HUES6 (cell line): ENCODE data around the gene FNBP1.
"Not testable (repeated sequence)": the region's sequence is repeated elsewhere in the genome, so short reads cannot be mapped to it uniquely, and the experiment has no call there.

Experiments used
- H3K27ac ChIP-seq: 2 replicates; pipeline ENCODE4 v1.7.0; 2013; ENCODE audit warnings: low read depth, mild to moderate bottlenecking, low read length, inconsistent platforms
- H3K27me3 ChIP-seq: 2 replicates; pipeline ENCODE4 v1.6.1; 2013; ENCODE audit warnings: low read length; ENCODE audit not compliant: control insufficient read depth, insufficient read depth
- H3K36me3 ChIP-seq: 2 replicates; pipeline ENCODE4 v1.6.1; 2013; ENCODE audit warnings: low read length; ENCODE audit not compliant: control insufficient read depth, insufficient read depth
- H3K4me1 ChIP-seq: 2 replicates; pipeline ENCODE4 v1.6.1; 2013; ENCODE audit warnings: low read length; ENCODE audit not compliant: control insufficient read depth, insufficient read depth
- H3K4me3 ChIP-seq: 2 replicates; pipeline ENCODE4 v1.5.1; 2013; ENCODE audit warnings: low read depth, low read length
- H3K9ac ChIP-seq: one replicate; pipeline ENCODE4 v1.6.1; 2013; ENCODE audit warnings: mild to moderate bottlenecking, low read length
- H3K9me3 ChIP-seq: 2 replicates; pipeline ENCODE4 v1.6.1; 2013; ENCODE audit warnings: low read depth, low read length; ENCODE audit not compliant: control insufficient read depth, insufficient read depth

The FNBP1 gene

DNA sequence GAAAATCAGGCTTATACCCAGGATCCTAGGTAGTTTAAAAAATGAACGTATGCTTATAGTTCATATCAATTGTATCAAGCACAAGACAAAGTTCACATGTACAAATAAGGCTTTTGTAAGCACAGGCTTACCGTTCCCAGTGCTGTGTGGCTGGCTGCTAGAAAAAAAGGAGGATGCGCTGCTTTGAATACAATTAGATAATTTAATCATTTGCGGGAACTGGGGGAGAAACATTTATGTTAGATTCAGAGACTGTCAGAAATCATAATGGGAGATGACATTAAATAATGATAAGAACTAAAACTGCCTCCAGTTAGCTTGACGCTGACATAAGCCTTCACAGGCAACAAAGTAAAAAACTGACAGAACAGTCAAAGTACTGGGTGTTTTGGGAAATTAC lies 93.2 kb downstream of the FNBP1 start:
- Histone ChIP-seq H3K9ac (no peak overlapping the region), H3K27me3 (no peaks in the 10 kb centered on the region), H3K9me3 (no peaks in the 10 kb centered on the region), H3K4me1 (no peaks in the 10 kb centered on the region), H3K36me3 (no peaks in the 10 kb centered on the region), H3K27ac (no peak overlapping the region), H3K4me3 (no peak overlapping the region)

DNA sequence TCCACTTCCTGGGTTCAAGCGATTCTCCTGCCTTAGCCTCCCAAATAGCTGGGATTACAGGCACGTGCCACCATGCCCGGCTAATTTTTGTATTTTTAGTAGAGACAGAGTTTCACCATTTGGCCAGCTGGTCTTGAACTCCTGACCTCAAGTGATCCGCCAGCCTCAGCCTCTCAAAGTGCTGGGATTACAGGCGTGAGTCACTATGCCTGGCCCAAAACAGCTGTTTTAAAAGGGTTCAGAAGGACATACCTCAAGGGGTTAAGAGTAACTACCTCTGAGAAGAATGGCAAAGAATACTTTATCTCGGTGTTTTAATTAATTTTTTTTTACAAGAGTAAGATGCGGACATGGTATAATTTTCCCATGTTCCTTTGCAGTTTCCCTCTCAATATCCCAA lies 94.4 kb downstream of the FNBP1 start:
- H3K9me3 ChIP-seq, H3K4me1 ChIP-seq, H3K27me3 ChIP-seq, H3K4me3 ChIP-seq, H3K9ac ChIP-seq, H3K27ac ChIP-seq, H3K36me3 ChIP-seq: not testable (repeated sequence)

DNA sequence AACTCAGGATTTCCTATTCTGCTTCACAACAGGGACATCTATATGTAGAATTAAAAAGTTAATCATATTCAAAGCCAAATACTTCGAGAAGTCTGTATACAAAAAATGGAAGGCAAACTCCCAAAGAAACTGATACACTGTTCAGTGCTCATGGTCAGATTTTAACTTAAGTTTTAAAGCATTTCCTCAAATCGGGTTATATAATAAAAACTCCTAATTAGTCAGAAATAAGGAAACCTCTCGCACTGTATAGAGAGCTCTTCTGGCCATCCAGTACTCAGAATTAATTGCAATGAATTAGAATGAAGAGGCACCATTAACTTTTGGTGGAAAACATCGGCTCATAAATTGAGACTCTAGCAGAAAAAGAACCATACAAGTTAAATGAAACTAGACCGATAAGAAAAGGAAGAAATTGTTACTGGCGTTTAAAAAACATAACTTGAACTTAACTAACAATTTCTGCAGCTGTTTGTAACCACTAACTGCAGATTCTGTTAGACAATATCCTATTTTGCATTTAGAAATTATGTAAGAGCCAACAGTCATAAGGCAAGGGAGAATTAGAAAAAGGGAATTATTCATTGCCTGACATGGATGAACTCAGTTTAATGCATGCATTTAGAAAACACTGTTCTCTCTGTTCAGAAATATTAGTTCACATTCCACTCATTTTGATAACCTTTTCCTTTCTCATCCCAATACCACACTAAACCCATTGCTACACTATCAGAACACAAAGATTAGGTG lies 96.6 kb downstream of the FNBP1 start:
- no peak overlapping the region for H3K9ac ChIP-seq
- H3K27ac ChIP-seq: no peak overlapping the region
- H3K36me3 ChIP-seq: peaks cover 6% of the 10 kb centered on the region; the same call in 1 of the 2 replicates
- no peak overlapping the region for H3K4me3 ChIP-seq
- no peaks in the 10 kb centered on the region for H3K4me1 ChIP-seq
- peaks cover 8% of the 10 kb centered on the region for H3K9me3 ChIP-seq
- no peaks in the 10 kb centered on the region for H3K27me3 ChIP-seq

DNA sequence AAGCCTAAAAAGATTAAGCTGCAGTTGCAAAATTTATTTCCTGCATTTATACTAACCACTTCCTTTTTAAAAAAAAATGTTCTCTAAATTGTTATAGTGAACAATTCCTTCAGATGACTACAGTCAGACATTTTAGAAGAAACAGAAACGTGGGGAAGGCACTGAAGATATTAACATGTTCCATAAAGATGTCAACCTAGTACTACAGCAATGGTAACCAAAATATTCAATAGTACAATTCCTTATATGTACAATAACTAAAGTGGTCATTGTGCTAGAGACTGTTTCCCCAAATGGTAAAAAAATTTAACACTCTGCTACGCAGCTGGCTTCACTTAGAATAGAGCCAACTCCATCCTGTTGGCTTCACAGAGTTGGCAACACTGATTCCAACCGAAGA lies 97.7 kb downstream of the FNBP1 start:
- no peak overlapping the region for H3K9ac ChIP-seq
- H3K27ac ChIP-seq: no peak overlapping the region
- no peaks in the 10 kb centered on the region for H3K4me1 ChIP-seq
- H3K4me3 ChIP-seq: no peak overlapping the region
- H3K9me3 ChIP-seq: peaks cover 9% of the 10 kb centered on the region
- H3K27me3 ChIP-seq: no peaks in the 10 kb centered on the region
- peaks cover 6% of the 10 kb centered on the region; the same call in 1 of the 2 replicates for H3K36me3 ChIP-seq

DNA sequence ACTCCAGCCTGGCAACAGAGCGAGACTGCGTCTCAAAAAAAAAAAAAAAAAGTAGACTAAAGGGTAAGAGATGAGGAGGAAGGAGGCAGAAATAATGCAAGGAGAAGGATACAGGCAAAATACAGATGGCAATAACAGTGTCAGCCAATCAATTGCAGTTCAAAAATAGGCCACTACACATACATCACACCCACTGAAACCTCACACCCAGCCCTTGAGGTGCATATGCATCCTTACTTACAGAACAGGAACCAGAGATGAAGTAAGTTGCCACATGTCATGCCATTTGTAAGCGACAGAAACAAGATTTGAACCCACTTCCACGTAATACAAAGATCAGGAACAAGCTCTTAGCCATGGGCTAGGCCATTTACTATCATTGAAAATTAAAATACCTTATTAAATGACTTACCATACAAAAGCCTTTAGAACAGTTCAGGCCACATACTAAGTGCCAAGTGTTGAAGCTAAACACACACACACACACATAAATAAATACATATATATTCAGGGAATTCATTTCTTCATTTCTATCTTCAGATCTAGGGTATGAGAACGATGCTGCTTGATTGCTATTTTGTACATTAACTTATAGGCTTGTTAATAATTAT lies 98.4 kb downstream of the FNBP1 start:
- H3K9me3 ChIP-seq: peaks cover 9% of the 10 kb centered on the region
- H3K36me3 ChIP-seq: peaks cover 6% of the 10 kb centered on the region; the same call in 1 of the 2 replicates
- no peak overlapping the region for H3K27ac ChIP-seq
- no peaks in the 10 kb centered on the region for H3K4me1 ChIP-seq
- no peaks in the 10 kb centered on the region for H3K27me3 ChIP-seq
- H3K4me3 ChIP-seq: no peak overlapping the region
- H3K9ac ChIP-seq: no peak overlapping the region

DNA sequence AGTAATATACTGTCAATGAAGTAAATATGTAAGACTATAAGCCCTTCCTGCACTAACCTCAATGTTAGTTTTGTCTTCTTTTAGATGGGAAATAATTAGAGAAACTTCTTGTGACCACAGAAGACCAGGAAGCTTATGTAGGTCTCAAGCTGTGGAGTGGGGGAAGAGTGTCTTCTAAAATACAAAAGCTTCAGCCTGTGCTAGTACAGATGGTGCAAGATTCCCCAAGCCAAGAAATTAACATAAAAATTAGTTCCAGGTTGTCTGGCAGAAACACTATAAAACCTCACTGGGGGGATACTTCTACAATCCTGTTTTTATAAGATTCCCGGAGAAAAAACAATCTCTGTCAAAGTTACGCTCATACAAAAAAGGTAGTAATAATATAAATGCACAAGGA lies 103.6 kb downstream of the FNBP1 start:
- H3K9me3 ChIP-seq: peaks cover 9% of the 10 kb centered on the region
- H3K27ac ChIP-seq: no peak overlapping the region
- no peak overlapping the region for H3K4me3 ChIP-seq
- H3K27me3 ChIP-seq: no peaks in the 10 kb centered on the region
- H3K4me1 ChIP-seq: peaks cover 9% of the 10 kb centered on the region
- peaks cover 6% of the 10 kb centered on the region; the same call in 1 of the 2 replicates for H3K36me3 ChIP-seq
- no peak overlapping the region for H3K9ac ChIP-seq

DNA sequence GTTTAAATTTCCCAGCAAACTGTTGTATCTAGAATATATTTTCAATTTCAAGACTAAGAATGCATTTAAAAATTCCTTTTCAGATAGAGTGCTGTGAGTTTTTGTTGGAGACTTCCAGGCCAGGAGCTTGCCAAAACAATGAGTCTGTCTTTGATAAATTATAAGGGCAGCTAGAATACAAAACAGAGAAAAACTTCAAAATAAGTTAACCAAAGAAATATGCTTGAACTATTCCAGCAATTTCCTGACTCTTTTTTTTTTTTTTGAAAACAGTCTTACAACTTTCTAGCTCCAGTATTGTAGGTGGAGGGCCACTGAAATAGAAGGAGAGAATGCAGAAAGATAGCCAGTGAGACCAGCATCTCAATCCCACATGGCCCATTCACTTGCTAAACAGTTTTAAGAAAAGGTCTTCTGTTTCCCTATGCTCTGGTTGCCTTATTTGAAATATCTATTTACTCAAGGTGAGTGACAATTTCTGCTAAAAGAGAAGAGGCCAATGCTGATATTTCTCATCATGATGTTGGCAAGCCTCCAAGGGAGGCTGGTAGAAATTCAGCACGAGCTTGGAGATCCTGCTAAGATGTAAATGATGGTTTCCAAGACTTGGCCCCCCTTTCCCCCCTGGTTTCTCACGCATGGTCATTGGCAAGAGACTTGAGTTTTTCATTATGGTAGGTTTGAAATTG lies 104.6 kb downstream of the FNBP1 start:
- no peak overlapping the region for H3K4me3 ChIP-seq
- H3K4me1 ChIP-seq: peaks cover 9% of the 10 kb centered on the region
- peaks cover 9% of the 10 kb centered on the region for H3K9me3 ChIP-seq
- H3K9ac ChIP-seq: no peak overlapping the region
- H3K27ac ChIP-seq: no peak overlapping the region
- no peaks in the 10 kb centered on the region for H3K27me3 ChIP-seq
- peaks cover 6% of the 10 kb centered on the region; the same call in 1 of the 2 replicates for H3K36me3 ChIP-seq

DNA sequence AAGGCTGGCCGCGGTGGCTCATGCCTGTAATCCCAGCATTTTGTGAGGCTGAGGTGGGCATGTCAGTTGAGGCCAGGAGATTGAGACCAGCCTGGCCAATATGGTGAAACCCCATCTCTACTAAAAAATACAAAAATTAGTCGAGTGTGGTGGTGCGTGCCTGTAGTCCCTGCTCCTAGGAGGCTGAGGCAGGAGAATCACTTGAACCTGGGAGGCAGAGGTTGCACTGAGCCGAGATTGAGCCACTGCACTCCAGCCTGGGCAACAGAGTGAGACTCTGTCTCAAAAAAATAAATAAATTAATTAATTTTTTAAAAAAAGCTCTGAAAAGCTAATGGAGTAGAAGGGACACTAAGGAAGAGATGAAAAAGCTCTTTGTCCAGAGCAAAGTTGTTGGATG lies 105.1 kb downstream of the FNBP1 start:
- H3K27me3 ChIP-seq, H3K27ac ChIP-seq: not testable (repeated sequence)
- H3K4me1 ChIP-seq: peaks cover 15% of the 10 kb centered on the region

DNA sequence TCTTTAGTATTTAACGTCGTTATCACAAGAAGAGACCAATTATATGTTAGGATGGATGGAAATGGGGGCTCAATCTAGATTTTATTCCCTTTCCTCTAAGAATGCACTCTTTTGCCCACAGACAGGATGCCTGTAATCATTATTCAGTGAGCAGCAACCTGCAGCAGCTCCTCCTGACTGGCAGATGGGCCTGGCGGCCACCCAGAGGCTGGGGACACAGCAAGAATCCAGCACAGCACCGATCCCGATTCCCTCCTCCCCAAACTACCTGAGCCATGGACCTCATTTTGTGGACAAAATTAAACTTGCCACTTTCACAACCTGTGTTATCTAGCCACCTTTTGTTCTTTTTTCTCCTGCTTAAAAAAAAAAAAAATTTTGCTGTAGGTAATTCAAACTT lies 106.8 kb downstream of the FNBP1 start:
- no peaks in the 10 kb centered on the region; the same call in 1 of the 2 replicates for H3K36me3 ChIP-seq

More for the DNA sequence above, 105.1 kb downstream of the FNBP1 start:
- not testable (repeated sequence) for H3K9ac ChIP-seq, H3K36me3 ChIP-seq, H3K9me3 ChIP-seq, H3K4me3 ChIP-seq

DNA sequence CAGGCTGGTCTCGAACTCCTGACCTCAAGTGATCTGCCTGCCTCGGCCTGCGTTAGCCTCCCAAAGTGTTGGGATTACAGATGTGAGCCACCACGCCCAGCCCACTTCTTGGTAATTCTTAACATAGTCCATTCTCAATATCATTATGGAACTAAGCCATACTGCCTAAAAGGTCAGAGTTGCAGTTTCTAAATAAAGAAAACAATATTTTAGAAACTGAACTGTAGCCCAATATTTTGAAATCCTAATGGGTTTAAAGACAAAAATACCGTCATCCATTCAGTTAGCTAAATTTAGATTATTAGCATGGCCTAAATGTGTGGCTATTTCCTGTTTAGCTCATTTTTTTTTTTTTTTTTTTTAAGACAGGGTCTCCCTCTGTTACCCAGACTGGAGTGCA lies 108.2 kb downstream of the FNBP1 start:
- Histone ChIP-seq H3K27ac (no peak overlapping the region), H3K9ac (no peak overlapping the region), H3K4me1 (peaks cover 22% of the 10 kb centered on the region), H3K9me3 (no peaks in the 10 kb centered on the region), H3K36me3 (no peaks in the 10 kb centered on the region; the same call in 1 of the 2 replicates), H3K27me3 (no peaks in the 10 kb centered on the region), H3K4me3 (no peak overlapping the region)

More for the DNA sequence above, 106.8 kb downstream of the FNBP1 start:
- no peaks in the 10 kb centered on the region for H3K9me3 ChIP-seq
- no peak overlapping the region for H3K4me3 ChIP-seq
- no peaks in the 10 kb centered on the region for H3K27me3 ChIP-seq
- H3K9ac ChIP-seq: no peak overlapping the region
- no peak overlapping the region for H3K27ac ChIP-seq
- peaks cover 22% of the 10 kb centered on the region for H3K4me1 ChIP-seq

DNA sequence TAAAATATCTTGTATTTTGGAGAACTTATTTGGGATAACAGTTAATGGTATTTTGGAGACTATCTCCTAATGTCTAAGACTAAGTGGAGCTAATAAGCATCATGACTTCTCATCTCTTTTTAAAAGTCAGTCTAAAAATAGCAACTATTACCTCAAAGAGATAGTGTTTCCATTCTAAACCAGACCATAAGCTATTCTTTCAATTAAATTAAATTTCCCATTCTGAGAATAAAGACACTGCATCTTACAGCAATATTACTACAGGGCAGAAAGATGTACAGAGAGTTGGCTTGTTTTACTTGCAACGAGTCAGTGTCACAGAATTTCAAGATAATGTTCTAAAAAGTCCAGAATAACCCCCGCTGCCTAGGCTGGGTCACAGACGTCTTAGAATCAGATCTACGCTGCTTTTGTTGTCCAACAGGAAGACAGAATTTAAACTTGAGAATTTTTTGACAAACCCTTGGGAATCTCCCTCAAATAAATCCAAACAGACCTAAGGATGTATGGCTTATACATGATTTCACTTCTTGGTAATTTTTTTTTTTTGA lies 108.9 kb downstream of the FNBP1 start:
- Histone ChIP-seq H3K9me3 (no peaks in the 10 kb centered on the region), H3K9ac (no peak overlapping the region), H3K27me3 (no peaks in the 10 kb centered on the region), H3K4me3 (no peak overlapping the region), H3K36me3 (no peaks in the 10 kb centered on the region; the same call in 1 of the 2 replicates), H3K27ac (no peak overlapping the region), H3K4me1 (peaks cover 22% of the 10 kb centered on the region)
